DND-41 (cell line): ENCODE data around the gene MMP28.

Source experiments
- ATAC-seq: fragments of 200-7000 bp; cut with Tn5 transposase; 3 replicates; pipeline ENCODE4 v1.9.1; 2021; ENCODE audit warnings: low read depth; ENCODE audit not compliant: insufficient read depth
- DNase-seq: peaks from one replicate; pipeline ENCODE4 v3.0.0-alpha.2; 2020
- H2AFZ ChIP-seq: 2 replicates; pipeline ENCODE4 v1.6.0; 2012; ENCODE audit warnings: low read depth, low read length
- H3K27ac ChIP-seq: 2 replicates; pipeline ENCODE4 v1.5.1; 2012; ENCODE audit warnings: low read length, inconsistent platforms
- H3K27me3 ChIP-seq: fragments of 200-600 bp; sonication (generic); 2 replicates; pipeline ENCODE4 v1.6.0; 2012; ENCODE audit warnings: low read length, mild to moderate bottlenecking, inconsistent platforms; ENCODE audit not compliant: insufficient read depth, poor library complexity
- H3K36me3 ChIP-seq: 2 replicates; pipeline ENCODE4 v1.5.1; 2012; ENCODE audit warnings: low read length, inconsistent platforms; ENCODE audit not compliant: insufficient read depth
- H3K4me1 ChIP-seq: 2 replicates; pipeline ENCODE4 v1.5.1; 2012; ENCODE audit warnings: mild to moderate bottlenecking, low read length; ENCODE audit not compliant: insufficient read depth
- H3K4me2 ChIP-seq: 2 replicates; pipeline ENCODE4 v1.6.0; 2012; ENCODE audit warnings: mild to moderate bottlenecking, moderate library complexity, low read length, inconsistent platforms; ENCODE audit not compliant: insufficient read depth
- H3K4me3 ChIP-seq, 2 experiments: fragments of 200-600 bp in 1 of 2; shearing (Covaris generic) in 1 of 2; 2 replicates each; pipeline ENCODE4 v1.5.1; 2012 to 2016; ENCODE audit warnings: inconsistent platforms in 2 of 2, low read length in 2 of 2, mild to moderate bottlenecking in 2 of 2, low read depth in 1 of 2, moderate library complexity in 1 of 2
- H3K79me2 ChIP-seq: 2 replicates; pipeline ENCODE4 v1.6.0; 2012; ENCODE audit warnings: low read length, inconsistent platforms; ENCODE audit not compliant: insufficient read depth
- H3K9ac ChIP-seq: 2 replicates; pipeline ENCODE4 v1.6.0; 2012; ENCODE audit warnings: low read depth, mild to moderate bottlenecking, inconsistent platforms, low read length, moderate library complexity
- H3K9me3 ChIP-seq: 2 replicates; pipeline ENCODE4 v1.5.1; 2012; ENCODE audit warnings: low read length, moderate library complexity, mild to moderate bottlenecking, inconsistent platforms; ENCODE audit not compliant: insufficient read depth, severe bottlenecking
- H4K20me1 ChIP-seq: 2 replicates; pipeline ENCODE4 v1.6.0; 2012; ENCODE audit warnings: low read length; ENCODE audit not compliant: insufficient read depth
- CTCF ChIP-seq: IDR thresholded peaks from 2 replicates; pipeline ENCODE4 v1.5.1; 2012; ENCODE audit warnings: borderline replicate concordance, low read length, moderate library complexity, mild to moderate bottlenecking; ENCODE audit not compliant: poor library complexity, severe bottlenecking; ENCODE audit errors: extremely low read depth
- EZH2 ChIP-seq: IDR thresholded peaks from 3 replicates; pipeline ENCODE4 v1.6.1; 2012; ENCODE audit warnings: borderline replicate concordance, low read depth, mild to moderate bottlenecking, moderate library complexity, low read length, inconsistent platforms; ENCODE audit not compliant: severe bottlenecking

MMP28 gene

GRCh38 chr17:35726127-35726952, 69.1 kb downstream of the MMP28 start:
- Histone ChIP-seq H3K27me3 (no peaks in the 10 kb centered on the region), H3K79me2 (no peaks in the 10 kb centered on the region), H3K4me1 (peaks cover 6% of the 10 kb centered on the region), H3K4me3 (no peak overlapping the region), H4K20me1 (peaks cover 3% of the 10 kb centered on the region; the same call in 1 of the 2 replicates), H3K36me3 (peaks cover 47% of the 10 kb centered on the region), H3K4me2 (no peak overlapping the region), H3K9ac (no peak overlapping the region), H3K9me3 (no peaks in the 10 kb centered on the region), H3K27ac (no peak overlapping the region), H2AFZ (no peak overlapping the region)
- ATAC-seq (no peak), DNase-seq (no peak)
- no peak for TF ChIP-seq CTCF
- no peak for TF ChIP-seq EZH2

DNA sequence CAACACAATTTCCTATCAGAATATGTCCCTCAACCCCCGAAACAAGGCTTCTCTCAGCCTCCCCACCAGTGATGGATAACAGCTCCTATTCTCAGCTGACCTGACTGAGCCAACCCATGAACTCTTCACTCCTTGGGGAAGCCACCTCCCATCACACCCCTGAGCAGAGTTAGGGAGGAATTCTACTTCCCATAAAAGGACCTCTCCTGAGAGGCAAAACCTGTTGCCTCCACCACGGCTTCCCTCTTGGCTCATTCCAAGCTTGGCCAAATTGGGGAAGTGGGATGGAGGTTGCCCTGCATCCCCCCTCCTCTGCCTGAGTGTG, 69.7 kb downstream of the MMP28 start:
- no peak overlapping the region for H3K4me2 ChIP-seq

GRCh38 chr17:35725058-35725457, 70.4 kb downstream of the MMP28 start:
- TF ChIP-seq EZH2 (no peak), CTCF (no peak)
- Histone ChIP-seq H4K20me1 (peaks cover 3% of the 10 kb centered on the region; the same call in 1 of the 2 replicates), H3K4me1 (no peaks in the 10 kb centered on the region), H3K27ac (no peak overlapping the region), H3K27me3 (no peaks in the 10 kb centered on the region), H3K36me3 (peaks cover 52% of the 10 kb centered on the region), H3K79me2 (no peaks in the 10 kb centered on the region), H3K9me3 (no peaks in the 10 kb centered on the region), H3K9ac (no peak overlapping the region), H2AFZ (no peak overlapping the region), H3K4me2 (no peak overlapping the region), H3K4me3 (no peak overlapping the region)
- no peak for ATAC-seq
- DNase-seq: no peak

More for the DNA sequence above, 69.7 kb downstream of the MMP28 start:
- Histone ChIP-seq H3K27ac (no peak overlapping the region), H3K4me3 (no peak overlapping the region), H3K9me3 (no peaks in the 10 kb centered on the region), H3K79me2 (no peaks in the 10 kb centered on the region), H4K20me1 (peaks cover 3% of the 10 kb centered on the region; the same call in 1 of the 2 replicates), H3K4me1 (peaks cover under 1% of the 10 kb centered on the region; the same call in 1 of the 2 replicates), H3K27me3 (no peaks in the 10 kb centered on the region), H2AFZ (no peak overlapping the region), H3K36me3 (peaks cover 51% of the 10 kb centered on the region), H3K9ac (no peak overlapping the region)
- ATAC-seq (no peak), DNase-seq (no peak)
- TF ChIP-seq EZH2: no peak
- no peak for TF ChIP-seq CTCF
